Bronchial epithelial cell (primary cell): ENCODE data around the gene GRIN3A. TPM values are rescaled to one million over a fixed set of nuclear protein-coding genes. Genes with fewer than 3 reads are reported as not detected.
"Not testable (repeated sequence)": the region's sequence is repeated elsewhere in the genome, so short reads cannot be mapped to it uniquely, and the experiment has no call there.

Source experiments
- DNase-seq: peaks from one replicate; pipeline ENCODE4 v3.0.0-alpha.2; 2010; ENCODE audit warnings: low read depth
- FAIRE-seq: peaks from 2 replicates; lab custom pipeline; 2011; peaks lifted over from hg19 to GRCh38; lab: Jason Lieb, UNC
- H3K27me3 ChIP-seq: 2 replicates; pipeline ENCODE4 v1.5.1; 2011; ENCODE audit warnings: low read length; ENCODE audit not compliant: control insufficient read depth, insufficient read depth
- H3K36me3 ChIP-seq: 2 replicates; pipeline ENCODE4 v1.5.1; 2011; ENCODE audit warnings: low read length; ENCODE audit not compliant: control insufficient read depth, insufficient read depth
- H3K4me3 ChIP-seq: 2 replicates; pipeline ENCODE4 v1.5.1; 2011; ENCODE audit warnings: mild to moderate bottlenecking, low read depth, low read length, control low read depth
- CTCF ChIP-seq: IDR thresholded peaks from 2 replicates; pipeline ENCODE4 v1.5.1; 2011; ENCODE audit warnings: mild to moderate bottlenecking, moderate library complexity, low read length, control low read depth, inconsistent platforms; ENCODE audit not compliant: insufficient read depth, severe bottlenecking
- total RNA-seq: library from RNA; depleted of rRNA; stranded (reverse); fragments of >200 nt; gene quantifications from 2 replicates; pipeline ENCODE4 v1.2.1, GENCODE V29; 2014

Gene GRIN3A
- total RNA-seq, 1 donor from 2014 or later: not detected

DNA sequence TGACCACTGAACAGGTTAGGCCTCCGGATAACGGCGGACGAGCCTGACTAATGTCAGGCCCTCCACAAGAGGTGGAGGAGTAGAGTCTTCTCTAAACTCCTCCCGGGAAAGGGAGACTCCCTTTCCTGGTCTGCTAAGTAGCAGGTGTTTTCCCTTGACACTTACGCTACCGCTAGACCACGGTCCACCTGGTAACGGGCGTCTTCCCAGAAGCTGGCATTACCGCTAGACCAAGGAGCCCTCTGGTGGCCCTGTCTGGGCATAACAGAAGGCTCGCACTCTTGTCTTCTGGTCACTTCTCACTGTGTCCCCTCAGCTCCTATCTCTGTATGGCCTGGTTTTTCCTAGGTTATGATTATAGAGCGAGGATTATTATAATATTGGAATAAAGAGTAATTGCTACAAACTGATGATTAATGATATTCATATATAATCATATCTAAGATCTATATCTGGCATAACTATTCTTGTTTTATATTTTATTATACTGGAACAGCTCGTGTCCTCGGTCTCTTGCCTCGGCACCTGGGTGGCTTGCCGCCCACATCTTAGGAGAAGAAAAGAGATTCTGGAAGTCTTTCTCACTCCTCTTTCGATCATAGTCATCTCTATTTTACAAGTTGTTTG is 188.9 kb downstream of the GRIN3A start:
- not testable (repeated sequence) for H3K27me3 ChIP-seq, H3K36me3 ChIP-seq, FAIRE-seq, DNase-seq, H3K4me3 ChIP-seq
- TF ChIP-seq CTCF: peak; percentile 15

DNA sequence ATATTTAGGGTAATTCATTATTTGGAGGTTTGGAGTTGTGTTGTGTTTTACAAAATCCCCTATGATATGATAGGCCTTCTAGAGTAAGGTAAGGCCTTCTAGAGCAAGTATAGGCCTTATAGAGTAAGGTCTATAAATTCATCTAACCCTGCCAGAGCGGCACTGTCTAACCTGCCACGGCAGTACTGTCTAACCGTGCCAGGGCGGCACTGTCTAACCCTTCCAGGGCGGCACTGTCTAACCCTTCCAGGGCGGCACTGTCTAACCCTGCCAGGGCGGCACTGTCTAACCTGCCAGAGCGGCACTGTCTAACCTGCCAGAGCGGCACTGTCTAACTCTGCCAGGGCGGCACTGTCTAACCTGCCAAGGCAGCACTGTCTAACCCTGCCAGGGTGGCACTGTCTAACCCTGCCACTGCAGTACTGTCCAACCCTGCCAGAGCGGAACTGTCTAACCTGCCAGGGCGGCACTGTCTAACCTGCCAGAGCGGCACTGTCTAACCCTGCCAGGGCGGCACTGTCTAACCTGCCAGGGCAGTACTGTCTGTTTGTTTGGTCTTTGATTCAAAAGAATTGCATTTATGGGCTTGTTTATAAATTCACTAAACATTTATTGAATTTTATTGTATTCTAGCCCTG is 195.2 kb downstream of the GRIN3A start:
- no peak overlapping the region for H3K4me3 ChIP-seq
- no peak for DNase-seq
- H3K27me3 ChIP-seq: no peaks in the 10 kb centered on the region
- TF ChIP-seq CTCF: no peak
- H3K36me3 ChIP-seq: peaks cover 19% of the 10 kb centered on the region
- no peak for FAIRE-seq

- no peak for TF ChIP-seq CTCF
- DNase-seq (no peak), FAIRE-seq (peak; percentile 91)
- peaks cover 16% of the 10 kb centered on the region for H3K36me3 ChIP-seq
- H3K27me3 ChIP-seq: no peaks in the 10 kb centered on the region
- H3K4me3 ChIP-seq: no peak overlapping the region
These were observed 198.4 kb downstream of the GRIN3A start for GRCh38 chr9:101540069-101540468.

DNA sequence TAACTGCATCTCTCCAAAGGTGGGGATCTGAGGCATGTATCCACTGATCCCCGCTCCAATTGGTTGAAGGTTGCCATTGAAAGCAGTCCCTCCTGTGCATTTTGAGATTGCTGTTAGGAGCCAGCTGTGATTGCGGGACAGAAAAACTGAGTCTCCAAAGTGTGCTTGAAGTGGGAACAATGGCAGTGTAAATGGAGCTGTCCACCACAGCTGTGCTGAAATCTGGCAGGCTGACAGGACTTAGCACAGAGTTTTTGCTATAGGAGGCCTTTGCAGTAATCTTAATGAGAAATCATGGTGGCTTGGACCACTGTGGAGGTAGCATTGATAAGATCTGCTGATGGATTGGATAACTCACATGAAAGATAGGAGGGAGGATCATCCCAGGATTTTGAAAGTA is 201.5 kb downstream of the GRIN3A start:
- peaks cover 14% of the 10 kb centered on the region for H3K36me3 ChIP-seq
- H3K27me3 ChIP-seq: no peaks in the 10 kb centered on the region
- FAIRE-seq (no peak), DNase-seq (peak; percentile 47)
- no peak for TF ChIP-seq CTCF
- no peak overlapping the region for H3K4me3 ChIP-seq

- FAIRE-seq: no peak
- no peaks in the 10 kb centered on the region for H3K27me3 ChIP-seq
- DNase-seq: peak; percentile 81
- no peak overlapping the region for H3K4me3 ChIP-seq
- no peak for TF ChIP-seq CTCF
- H3K36me3 ChIP-seq: peaks cover 14% of the 10 kb centered on the region
These were observed 202.1 kb downstream of the GRIN3A start for GRCh38 chr9:101536351-101536750.
